GM12865 (cell line): ENCODE data around the gene TRIM44.

Source experiments
- DNase-seq: peaks from one replicate; pipeline ENCODE4 v3.0.0; 2010; ENCODE audit warnings: low read depth
- H3K4me3 ChIP-seq: 2 replicates; pipeline ENCODE4 v1.5.1; 2011; ENCODE audit warnings: mild to moderate bottlenecking, low read depth, low read length, control low read depth
- TF ChIP-seq, protein P1 (sequence below): IDR thresholded peaks from 2 replicates; pipeline ENCODE4 v1.5.1; 2011; ENCODE audit warnings: low read length, control low read depth, low read depth, inconsistent platforms; ENCODE audit not compliant: insufficient read depth; ENCODE audit errors: missing control alignments

Gene TRIM44

DNA sequence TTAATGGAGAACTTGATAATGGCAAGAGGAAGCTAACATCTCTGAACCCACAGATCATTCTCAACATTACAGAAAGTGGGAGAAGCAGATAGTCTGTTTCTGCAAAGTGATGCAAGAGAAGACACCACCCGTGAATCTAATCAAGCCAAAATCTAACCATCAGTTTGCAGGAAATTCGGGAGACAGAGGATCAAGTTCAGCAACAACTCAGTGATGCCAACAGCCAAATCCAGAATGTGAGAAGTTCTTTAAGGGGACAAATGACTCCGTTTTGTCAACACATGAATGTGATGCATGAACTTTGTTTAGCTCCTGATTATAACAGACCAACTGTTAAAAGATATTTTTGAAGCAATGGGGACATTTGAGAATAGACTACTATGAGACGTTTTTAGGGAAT lies 186.0 kb downstream of the TRIM44 start:
- DNase-seq: no peak
- H3K4me3 ChIP-seq: no peak overlapping the region
- TF ChIP-seq, protein P1, sequence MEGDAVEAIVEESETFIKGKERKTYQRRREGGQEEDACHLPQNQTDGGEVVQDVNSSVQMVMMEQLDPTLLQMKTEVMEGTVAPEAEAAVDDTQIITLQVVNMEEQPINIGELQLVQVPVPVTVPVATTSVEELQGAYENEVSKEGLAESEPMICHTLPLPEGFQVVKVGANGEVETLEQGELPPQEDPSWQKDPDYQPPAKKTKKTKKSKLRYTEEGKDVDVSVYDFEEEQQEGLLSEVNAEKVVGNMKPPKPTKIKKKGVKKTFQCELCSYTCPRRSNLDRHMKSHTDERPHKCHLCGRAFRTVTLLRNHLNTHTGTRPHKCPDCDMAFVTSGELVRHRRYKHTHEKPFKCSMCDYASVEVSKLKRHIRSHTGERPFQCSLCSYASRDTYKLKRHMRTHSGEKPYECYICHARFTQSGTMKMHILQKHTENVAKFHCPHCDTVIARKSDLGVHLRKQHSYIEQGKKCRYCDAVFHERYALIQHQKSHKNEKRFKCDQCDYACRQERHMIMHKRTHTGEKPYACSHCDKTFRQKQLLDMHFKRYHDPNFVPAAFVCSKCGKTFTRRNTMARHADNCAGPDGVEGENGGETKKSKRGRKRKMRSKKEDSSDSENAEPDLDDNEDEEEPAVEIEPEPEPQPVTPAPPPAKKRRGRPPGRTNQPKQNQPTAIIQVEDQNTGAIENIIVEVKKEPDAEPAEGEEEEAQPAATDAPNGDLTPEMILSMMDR: no peak

DNA sequence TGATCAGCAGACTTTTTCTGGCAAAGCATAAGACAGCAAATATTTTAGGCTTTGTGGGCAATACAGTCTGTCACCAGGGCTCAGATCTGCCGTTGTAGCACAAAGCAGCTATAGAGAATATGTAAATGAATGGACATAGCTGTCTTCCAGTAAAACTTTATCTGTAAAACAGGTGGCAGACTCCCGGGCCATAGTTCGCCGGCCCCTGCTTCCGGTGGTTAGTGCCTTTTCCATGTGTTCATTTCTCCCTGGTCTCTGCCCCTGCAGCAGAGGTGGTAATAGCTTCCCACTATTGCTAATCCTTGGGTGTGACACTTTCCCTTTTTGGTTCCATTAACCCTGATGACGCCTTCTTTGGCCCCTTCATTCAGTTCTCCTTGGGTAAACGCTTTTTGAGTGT lies 187.6 kb downstream of the TRIM44 start:
- no peak for DNase-seq
- TF ChIP-seq, protein P1: no peak
- no peak overlapping the region for H3K4me3 ChIP-seq

DNA sequence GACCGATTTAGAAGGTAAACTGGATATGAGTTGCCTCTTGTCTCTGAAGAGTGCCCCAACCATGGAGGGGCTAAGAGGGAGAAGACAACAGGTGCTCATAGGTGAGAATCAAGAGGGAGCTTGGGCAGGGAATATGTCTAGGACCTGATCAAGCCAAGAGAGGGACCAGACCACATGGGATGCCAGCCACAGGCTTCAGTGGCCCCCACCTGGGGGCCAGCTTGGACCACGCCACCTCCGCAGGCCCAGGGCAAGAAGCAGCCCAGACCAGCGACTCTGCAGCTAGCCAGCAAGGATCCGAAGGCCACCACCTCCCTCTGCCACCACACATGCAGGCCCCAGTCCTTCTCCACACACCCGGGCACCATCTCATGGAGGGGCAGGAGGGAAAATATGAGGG lies 188.8 kb downstream of the TRIM44 start:
- no peak for DNase-seq
- TF ChIP-seq, protein P1: no peak
- no peak overlapping the region for H3K4me3 ChIP-seq

DNA sequence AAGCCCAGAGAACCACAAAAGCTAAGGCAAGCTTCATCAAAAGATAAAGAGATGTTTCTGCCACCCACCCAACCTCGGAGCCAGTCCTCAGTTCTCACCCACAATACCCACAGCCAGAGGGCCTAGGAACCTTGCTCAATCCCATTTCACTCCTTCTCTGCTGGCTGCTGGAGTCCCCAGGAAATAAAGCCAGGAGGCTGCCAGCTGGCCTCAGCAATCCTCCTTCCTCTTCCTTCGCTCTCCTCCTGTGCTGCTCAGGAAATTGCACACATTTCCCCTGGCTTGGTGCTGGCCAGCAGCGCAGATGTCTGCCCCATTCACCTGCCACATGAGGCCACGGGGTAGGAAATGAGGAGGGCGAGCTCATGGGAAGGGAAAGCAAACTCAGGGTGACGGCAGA lies 189.5 kb downstream of the TRIM44 start:
- DNase-seq: no peak
- H3K4me3 ChIP-seq: no peak overlapping the region
- TF ChIP-seq, protein P1: no peak

DNA sequence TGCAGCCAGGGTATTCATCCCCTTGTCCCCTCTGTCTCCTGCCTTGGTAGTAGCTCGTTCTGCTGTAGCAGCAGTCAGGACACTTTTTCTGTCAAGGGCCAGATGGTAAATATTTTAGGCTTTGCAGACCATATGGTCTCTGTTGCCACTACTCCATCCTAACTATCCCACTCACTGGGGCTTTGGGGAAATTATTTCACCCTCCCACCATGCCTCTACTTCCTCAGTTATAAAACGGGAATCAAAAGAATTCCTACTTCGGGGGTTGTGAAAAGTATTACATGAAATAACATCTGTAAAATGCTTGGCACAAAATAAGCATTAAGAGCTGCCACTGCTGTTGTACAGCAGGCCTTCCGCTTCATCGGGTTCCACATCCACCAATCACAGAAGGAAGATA lies 191.4 kb downstream of the TRIM44 start:
- TF ChIP-seq, protein P1: no peak
- no peak for DNase-seq
- H3K4me3 ChIP-seq: no peak overlapping the region

DNA sequence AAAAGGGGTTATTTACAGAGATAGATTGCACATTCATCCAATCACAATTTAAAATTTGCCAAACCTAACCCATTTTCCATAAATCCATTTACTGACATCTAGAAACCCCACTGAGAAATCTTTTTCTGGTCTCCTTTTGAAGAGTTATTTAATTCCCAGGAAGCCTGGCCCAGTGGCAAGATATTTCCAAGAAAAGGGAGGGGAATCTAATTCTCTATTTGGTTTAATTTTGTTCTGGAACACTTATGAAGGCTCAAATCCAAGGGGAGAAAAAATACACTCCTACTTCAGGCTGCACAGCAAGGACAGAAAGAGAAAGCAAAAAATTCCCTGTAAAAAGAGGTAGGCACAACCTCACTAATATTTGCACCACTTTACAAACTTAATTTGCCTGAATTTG lies 193.1 kb downstream of the TRIM44 start:
- no peak overlapping the region for H3K4me3 ChIP-seq
- DNase-seq: no peak
- TF ChIP-seq, protein P1: no peak

DNA sequence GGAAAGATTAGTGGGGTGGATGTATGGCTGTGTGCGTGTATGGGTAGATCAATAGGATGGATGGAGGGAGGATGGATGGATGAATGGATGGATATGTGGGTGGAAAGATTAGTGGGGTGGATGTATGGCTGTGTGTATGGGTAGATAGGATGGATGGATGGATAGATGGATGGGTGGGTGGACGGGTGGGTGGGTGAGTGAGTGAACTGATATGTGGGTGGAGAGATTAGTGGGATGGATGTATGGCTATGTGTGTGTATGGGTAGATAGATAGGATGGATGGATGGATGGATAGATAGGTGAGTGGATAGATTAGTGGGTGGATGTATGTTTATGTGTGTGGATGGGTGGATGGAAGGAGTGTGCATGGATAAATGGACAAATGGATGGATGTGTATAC lies 193.7 kb downstream of the TRIM44 start:
- TF ChIP-seq, protein P1: no peak

More for the DNA sequence above, 193.7 kb downstream of the TRIM44 start:
- H3K4me3 ChIP-seq: no peak overlapping the region
- no peak for DNase-seq
